Natural killer cell treated with Interleukin-12 subunit alpha and Interleukin-12 subunit beta and Interleukin-15 and Interleukin-18, amount 100 ng/mL, for 72 hours (primary cell): Measurements from ENCODE around the gene RBM28. TPM values are rescaled to one million over a fixed set of nuclear protein-coding genes. Genes with fewer than 3 reads are reported as not detected.

Source experiments
- ATAC-seq, 2 donors: fragments of 150-1000 bp; cut with Tn5 transposase in 1 of 2; sonication (Bioruptor Pico), chemical (Tn5 transposase) in 1 of 2; 2 replicates each; pipeline ENCODE4 v1.10.0; 2021
- DNase-seq: peaks from one replicate; pipeline ENCODE4 v3.0.0; 2022; ENCODE audit warnings: low spot score
- H3K27ac Mint-ChIP-seq, 2 donors: 1 replicate in 1 of 2; 2 replicates in 1 of 2; pipeline ENCODE4 v1.8.0; 2022; ENCODE audit warnings: mixed read lengths in 2 of 2, mild to moderate bottlenecking in 1 of 2, moderate library complexity in 1 of 2
- H3K27me3 Mint-ChIP-seq, 2 donors: 1 replicate in 1 of 2; 2 replicates in 1 of 2; pipeline ENCODE4 v1.8.0; 2022; ENCODE audit warnings: mixed read lengths in 2 of 2
- H3K36me3 Mint-ChIP-seq: one replicate; pipeline ENCODE4 v1.8.0; 2022; ENCODE audit warnings: mixed read lengths
- H3K4me1 Mint-ChIP-seq, 2 donors: 1 replicate in 1 of 2; 2 replicates in 1 of 2; pipeline ENCODE4 v1.8.0; 2022; ENCODE audit warnings: low read depth in 2 of 2, mixed read lengths in 2 of 2, mild to moderate bottlenecking in 1 of 2
- H3K4me3 Mint-ChIP-seq: one replicate; pipeline ENCODE4 v1.8.0; 2022; ENCODE audit warnings: mixed read lengths
- H3K9me3 Mint-ChIP-seq: 2 replicates; pipeline ENCODE4 v1.8.0; 2022; ENCODE audit warnings: mixed read lengths
- total RNA-seq, 2 donors: library from RNA; stranded (reverse); gene quantifications; one replicate each; pipeline ENCODE4 v1.2.3, GENCODE V29; 2022

The RBM28 gene
- total RNA-seq, 2 donors from 2014 or later: 46.4 to 77.1 TPM

DNA sequence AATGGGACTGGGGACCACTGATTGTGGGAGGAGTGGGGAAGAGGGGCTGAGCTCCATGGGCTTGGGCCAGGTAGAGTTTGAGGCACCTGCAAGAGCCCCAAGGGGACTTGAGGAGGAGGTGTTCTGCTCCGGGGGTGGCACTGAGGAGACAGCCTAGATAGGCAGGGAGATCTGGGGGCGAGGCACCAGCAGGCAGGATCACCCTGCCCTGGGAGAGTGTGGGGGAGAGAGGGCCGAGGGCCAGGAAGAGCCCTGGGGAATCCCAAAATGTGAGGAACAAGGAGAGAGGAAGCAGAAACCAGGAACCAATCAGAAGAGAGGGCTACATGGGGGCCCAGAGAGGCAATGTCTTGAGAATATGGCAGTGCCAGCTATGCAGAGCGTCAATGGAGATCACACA is 68.0 kb downstream of the RBM28 start:
- peaks cover 7% of the 10 kb centered on the region for H3K9me3 Mint-ChIP-seq

DNA sequence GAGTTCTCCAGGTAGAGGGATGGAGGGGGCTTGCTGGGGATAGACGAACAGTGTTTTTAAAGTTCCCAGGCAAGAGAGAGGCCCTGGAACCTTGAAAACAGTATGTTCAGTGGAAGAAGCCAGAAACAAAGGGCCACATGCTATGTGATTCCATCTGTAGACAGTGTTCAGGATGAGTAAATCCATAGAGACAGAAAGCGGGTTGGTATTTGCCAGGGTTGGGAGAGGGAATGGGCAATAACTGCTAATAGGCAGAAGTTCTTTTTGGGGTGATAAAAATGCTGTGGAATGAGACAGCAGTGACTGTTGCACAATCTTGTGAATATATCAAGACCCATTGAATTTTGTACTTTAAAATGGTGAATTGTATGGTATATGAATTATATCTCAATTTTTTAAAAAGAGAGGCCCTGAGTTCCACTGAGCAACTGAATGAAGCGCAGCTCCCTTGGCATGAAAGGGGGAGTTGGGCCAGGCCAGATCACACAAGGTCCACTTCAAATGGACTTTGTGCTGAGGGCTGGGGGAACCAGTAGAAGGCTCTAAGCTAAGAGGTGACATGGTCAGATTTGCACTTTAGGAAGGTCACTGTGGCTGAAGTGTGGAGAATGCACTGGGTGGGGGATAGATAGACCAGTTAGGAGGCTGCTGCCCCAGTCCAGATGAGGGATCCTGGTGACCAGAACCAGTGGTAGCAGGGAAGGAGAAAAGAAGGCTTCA is 68.7 kb downstream of the RBM28 start:
- H3K4me3 Mint-ChIP-seq: no peak overlapping the region
- peaks cover 7 to 8% of the 10 kb centered on the region in 2 donors for H3K27me3 Mint-ChIP-seq
- DNase-seq (no peak), ATAC-seq (no peak)
- peaks cover 7% of the 10 kb centered on the region for H3K9me3 Mint-ChIP-seq
- no peak overlapping the region for H3K27ac Mint-ChIP-seq
- H3K36me3 Mint-ChIP-seq: peaks cover 11% of the 10 kb centered on the region
- H3K4me1 Mint-ChIP-seq: no peaks in the 10 kb centered on the region

More for the DNA sequence above, 68.0 kb downstream of the RBM28 start:
- H3K27ac Mint-ChIP-seq: no peak overlapping the region
- ATAC-seq (no peak), DNase-seq (no peak)
- H3K36me3 Mint-ChIP-seq: peaks cover 12% of the 10 kb centered on the region
- H3K4me3 Mint-ChIP-seq: no peak overlapping the region
- H3K4me1 Mint-ChIP-seq: no peaks in the 10 kb centered on the region
- peaks cover under 1 to 8% of the 10 kb centered on the region in 2 donors for H3K27me3 Mint-ChIP-seq

DNA sequence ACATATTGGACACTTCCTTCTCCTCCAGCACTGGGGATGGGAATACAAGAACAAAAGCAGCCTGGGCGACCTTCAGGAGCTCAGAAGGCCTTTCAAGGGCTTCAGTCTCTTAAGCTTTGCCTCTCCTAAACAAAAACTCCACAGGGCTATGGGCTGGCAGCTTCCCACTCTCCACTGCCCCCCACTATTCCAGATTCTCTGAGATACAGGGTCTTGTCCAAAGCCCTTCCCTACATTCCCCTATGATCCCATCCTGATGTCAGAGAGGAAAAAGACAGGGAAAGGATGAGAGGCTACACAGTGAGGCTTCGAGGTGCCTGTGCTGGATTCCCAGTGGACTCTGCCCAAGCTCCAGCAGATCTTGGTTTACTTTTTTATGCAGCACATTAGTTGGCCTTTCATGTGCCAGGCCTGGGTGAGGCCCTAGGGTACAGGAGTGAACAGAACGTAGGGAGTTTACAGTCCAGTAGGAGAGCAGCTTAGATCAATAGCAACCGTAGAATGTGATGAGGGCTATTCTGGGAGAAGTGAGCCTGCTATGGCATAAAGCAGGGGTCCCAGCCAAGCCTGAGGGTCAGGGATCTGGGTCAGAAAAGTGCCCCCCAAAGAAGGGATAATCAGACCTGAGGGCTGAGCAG is 69.3 kb downstream of the RBM28 start:
- Mint-ChIP-seq H3K9me3 (peaks cover 4% of the 10 kb centered on the region), H3K27ac (no peak overlapping the region), H3K27me3 (peaks cover 12 to 13% of the 10 kb centered on the region in 2 donors), H3K4me3 (no peak overlapping the region), H3K36me3 (peaks cover 6% of the 10 kb centered on the region), H3K4me1 (no peaks in the 10 kb centered on the region)
- ATAC-seq: no peak
- no peak for DNase-seq

DNA sequence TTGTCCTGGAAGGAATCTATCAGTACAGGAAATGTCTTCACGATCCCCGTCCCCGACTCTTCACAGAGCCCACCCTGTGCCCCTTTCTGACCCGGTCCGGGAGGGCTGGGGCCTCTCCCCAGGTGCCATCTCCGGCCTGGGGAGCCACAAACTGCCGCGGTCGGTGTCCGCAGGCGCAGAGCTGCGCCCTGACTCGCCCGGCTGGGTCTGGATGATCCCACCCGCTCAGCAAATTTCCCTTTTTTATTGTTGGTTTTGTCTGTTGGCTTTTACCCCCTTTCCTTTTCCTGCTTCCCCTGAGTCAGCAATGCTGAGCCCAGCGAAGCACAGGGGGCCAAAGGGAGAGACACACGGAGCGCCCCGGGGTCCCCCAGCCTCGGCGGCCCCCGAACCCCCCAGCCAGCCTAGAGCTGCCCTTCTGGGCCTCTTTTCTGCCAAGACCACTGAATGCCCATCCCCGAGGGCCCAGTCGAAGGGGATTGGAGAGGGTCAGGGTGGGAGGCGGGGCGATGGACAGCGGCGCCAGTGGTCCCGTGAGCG is 71.7 kb downstream of the RBM28 start:
- Mint-ChIP-seq H3K4me1 (no peaks in the 10 kb centered on the region), H3K27ac (no peak overlapping the region), H3K9me3 (no peaks in the 10 kb centered on the region), H3K27me3 (peaks cover 15 to 26% of the 10 kb centered on the region in 2 donors), H3K4me3 (no peak overlapping the region), H3K36me3 (no peaks in the 10 kb centered on the region)
- ATAC-seq (no peak), DNase-seq (no peak)

DNA sequence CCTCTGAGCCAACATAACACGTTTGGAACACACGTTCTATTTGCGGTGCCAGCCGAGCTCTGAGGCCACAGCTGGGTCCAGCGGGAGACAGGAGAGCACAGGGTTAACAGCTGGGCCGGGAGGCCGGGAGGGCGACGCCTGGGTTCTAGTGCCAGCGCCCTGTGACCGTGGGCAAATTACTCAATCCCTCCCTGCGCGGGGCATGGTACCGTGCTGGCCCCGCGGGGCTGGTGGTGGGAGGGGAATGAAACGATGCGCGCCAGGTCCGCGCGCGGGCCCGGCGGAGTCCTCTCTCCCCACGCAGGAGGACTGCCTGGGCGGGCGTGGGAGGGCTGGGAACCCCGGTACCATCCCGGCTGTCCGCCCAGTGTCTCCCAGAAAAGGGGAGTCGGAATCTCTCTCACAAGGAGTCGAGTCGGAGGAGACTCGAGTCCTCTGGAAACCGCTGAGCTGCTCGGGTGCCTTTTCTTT is 72.2 kb downstream of the RBM28 start:
- peak overlapping the region; percentile 58 for H3K4me3 Mint-ChIP-seq
- H3K4me1 Mint-ChIP-seq: no peaks in the 10 kb centered on the region

DNA sequence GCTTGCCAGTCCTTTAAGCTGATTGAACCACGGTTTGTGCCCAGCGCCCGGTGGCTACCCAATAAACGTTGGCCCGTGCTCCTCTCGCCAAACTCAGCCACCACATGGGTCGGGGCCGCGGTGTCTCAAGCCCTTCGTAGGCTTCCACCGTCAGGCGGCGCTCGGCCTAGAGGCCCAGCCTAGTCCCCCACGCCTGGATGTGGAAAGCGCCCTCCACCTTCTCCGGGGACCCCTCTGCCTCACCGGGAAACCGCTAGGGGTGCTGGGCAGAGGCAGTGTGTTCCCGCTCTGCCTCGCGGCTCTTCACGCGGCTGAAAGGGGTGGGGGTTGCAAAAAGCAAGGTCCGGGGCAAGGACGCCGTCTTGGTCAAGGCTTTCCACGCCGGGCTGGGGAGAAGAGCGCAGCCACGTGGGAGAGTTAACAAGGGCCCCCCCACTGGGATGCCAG is 72.9 kb downstream of the RBM28 start:
- H3K36me3 Mint-ChIP-seq: no peaks in the 10 kb centered on the region
- H3K4me3 Mint-ChIP-seq: no peak overlapping the region
- no peaks in the 10 kb centered on the region for H3K4me1 Mint-ChIP-seq
- ATAC-seq (no peak), DNase-seq (no peak)
- no peaks in the 10 kb centered on the region for H3K9me3 Mint-ChIP-seq
- peaks cover 15 to 28% of the 10 kb centered on the region in 2 donors for H3K27me3 Mint-ChIP-seq
- no peak overlapping the region for H3K27ac Mint-ChIP-seq

More for the DNA sequence above, 72.2 kb downstream of the RBM28 start:
- Mint-ChIP-seq H3K36me3 (no peaks in the 10 kb centered on the region), H3K27ac (no peak overlapping the region), H3K9me3 (no peaks in the 10 kb centered on the region), H3K27me3 (peaks cover 15 to 28% of the 10 kb centered on the region in 2 donors)
- ATAC-seq: no peak
- no peak for DNase-seq

DNA sequence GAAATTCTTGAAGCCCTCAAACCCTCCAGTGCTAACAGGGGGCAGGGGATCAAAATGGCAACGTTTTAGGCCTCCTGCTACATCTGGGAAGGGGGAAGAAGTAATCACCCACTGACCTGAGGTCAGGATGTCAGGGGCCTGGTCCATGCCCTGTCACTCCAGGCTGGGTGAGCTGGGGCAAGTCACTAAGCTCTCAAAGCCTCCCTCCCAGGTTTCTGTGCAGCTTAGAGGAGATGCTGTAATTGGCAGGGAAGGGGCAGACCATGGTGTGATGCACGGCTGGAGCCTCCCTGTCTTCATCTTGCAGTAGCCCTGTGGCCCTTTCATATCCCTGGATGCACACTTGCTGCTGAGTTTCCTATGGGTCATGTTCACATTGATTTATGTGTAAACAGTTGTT is 75.5 kb downstream of the RBM28 start:
- Mint-ChIP-seq H3K4me3 (no peak overlapping the region), H3K27ac (no peak overlapping the region), H3K36me3 (no peaks in the 10 kb centered on the region), H3K27me3 (peaks cover 15 to 28% of the 10 kb centered on the region in 2 donors), H3K9me3 (no peaks in the 10 kb centered on the region), H3K4me1 (no peaks in the 10 kb centered on the region)
- DNase-seq (no peak), ATAC-seq (no peak)

DNA sequence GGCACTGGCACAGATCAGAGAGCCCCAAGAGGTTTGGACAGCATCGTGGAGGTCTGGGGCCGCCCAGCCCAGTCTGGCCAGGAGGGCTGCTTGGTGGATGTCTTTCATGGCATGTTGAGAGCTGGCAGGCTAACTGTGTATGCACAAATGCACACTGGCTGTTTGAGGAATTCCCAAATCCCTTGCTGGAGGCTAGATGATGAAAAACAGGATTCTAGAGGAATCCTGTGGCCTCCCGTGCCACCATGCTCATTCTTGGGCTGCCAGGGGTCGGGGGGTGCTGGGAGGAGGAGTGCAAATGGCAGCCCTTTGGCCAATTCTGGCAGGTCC is 76.1 kb downstream of the RBM28 start:
- H3K27me3 Mint-ChIP-seq: peaks cover 13 to 28% of the 10 kb centered on the region in 2 donors
- no peak overlapping the region for H3K27ac Mint-ChIP-seq
- no peaks in the 10 kb centered on the region for H3K4me1 Mint-ChIP-seq
- ATAC-seq (no peak), DNase-seq (no peak)
- no peaks in the 10 kb centered on the region for H3K36me3 Mint-ChIP-seq
- H3K9me3 Mint-ChIP-seq: no peaks in the 10 kb centered on the region
- no peak overlapping the region for H3K4me3 Mint-ChIP-seq

DNA sequence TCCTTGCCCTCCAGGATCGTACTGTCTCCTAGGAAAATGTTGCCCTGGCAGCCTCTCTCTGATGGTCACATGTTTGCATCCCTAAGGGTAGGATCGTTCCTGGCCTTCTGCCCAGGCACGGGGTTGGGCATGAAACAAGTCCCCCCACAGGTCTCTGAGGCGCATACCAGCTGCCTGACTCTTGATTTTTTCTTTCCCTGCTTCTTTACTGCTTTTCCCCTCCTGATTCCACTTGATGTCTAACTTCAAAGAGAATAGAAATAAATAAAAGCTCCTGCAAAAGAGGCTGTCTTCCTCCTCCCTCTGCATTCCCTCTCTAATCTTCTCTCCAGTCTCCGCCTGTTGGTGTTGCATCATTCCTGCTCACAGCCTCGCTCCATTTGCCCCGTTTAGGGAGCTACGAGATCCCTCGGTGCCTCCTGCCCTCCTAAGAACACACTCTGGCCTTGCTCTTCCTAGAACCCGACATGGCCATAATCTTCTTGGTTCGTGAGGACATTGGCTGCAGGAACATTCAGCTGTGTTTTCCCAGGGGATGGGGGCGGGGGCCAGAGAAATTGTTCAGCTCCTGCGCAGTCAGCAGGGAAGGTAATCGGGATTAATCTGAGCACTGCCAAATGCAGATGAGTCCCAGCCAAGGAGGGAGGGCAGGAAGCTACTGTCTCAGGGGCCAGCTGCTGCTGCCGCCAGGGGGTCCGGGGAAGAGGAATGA is 76.7 kb downstream of the RBM28 start:
- H3K36me3 Mint-ChIP-seq: no peaks in the 10 kb centered on the region
- DNase-seq (no peak), ATAC-seq (no peak)
- peaks cover 10 to 28% of the 10 kb centered on the region in 2 donors for H3K27me3 Mint-ChIP-seq
- no peak overlapping the region for H3K27ac Mint-ChIP-seq
- H3K4me3 Mint-ChIP-seq: no peak overlapping the region
- H3K9me3 Mint-ChIP-seq: no peaks in the 10 kb centered on the region
- no peaks in the 10 kb centered on the region for H3K4me1 Mint-ChIP-seq

DNA sequence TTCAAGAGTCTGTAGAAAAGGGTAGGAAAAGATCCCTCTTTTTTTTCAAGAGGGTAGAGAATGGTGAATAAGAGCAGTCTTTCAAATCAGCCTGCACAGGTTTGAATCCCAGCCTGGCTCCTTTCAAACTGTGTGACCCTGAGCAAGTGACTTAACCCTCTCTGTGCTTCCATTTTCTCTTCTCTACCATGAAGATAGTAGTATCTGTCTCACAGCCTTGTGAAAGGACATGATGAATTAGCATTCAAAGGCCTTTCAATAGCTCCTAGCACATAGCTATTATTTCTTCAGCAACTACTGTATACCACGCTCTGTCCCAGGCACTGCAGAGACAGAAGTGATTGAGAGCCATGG is 77.2 kb downstream of the RBM28 start:
- H3K27ac Mint-ChIP-seq: no peak overlapping the region
- no peaks in the 10 kb centered on the region for H3K4me1 Mint-ChIP-seq
- H3K9me3 Mint-ChIP-seq: no peaks in the 10 kb centered on the region
- DNase-seq: no peak
- peaks cover 10 to 28% of the 10 kb centered on the region in 2 donors for H3K27me3 Mint-ChIP-seq
- H3K4me3 Mint-ChIP-seq: no peak overlapping the region
- H3K36me3 Mint-ChIP-seq: no peaks in the 10 kb centered on the region
- no peak for ATAC-seq

DNA sequence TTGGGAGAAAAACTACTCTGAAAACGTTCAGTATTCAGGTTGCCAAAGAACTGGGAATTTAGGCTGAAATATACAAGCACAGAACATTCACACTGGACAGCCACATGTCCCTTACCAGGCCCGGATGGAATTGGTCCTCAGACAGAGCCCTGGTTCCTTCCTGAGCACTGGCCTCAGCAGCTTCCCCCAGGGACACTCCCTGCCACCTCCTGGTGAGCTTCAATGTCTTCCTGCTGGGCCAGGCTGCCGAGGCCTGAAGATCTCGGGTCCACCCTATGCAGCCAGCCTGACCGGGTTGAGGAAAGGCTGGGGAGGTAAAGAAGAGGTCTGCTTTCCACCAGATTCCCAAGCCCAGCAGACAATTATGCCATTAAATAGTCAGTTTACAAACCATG is 77.8 kb downstream of the RBM28 start:
- no peaks in the 10 kb centered on the region for H3K4me1 Mint-ChIP-seq
- H3K4me3 Mint-ChIP-seq: no peak overlapping the region
- DNase-seq (no peak), ATAC-seq (no peak)
- H3K27ac Mint-ChIP-seq: no peak overlapping the region
- H3K9me3 Mint-ChIP-seq: no peaks in the 10 kb centered on the region
- peaks cover 7 to 28% of the 10 kb centered on the region in 2 donors for H3K27me3 Mint-ChIP-seq
- no peaks in the 10 kb centered on the region for H3K36me3 Mint-ChIP-seq

DNA sequence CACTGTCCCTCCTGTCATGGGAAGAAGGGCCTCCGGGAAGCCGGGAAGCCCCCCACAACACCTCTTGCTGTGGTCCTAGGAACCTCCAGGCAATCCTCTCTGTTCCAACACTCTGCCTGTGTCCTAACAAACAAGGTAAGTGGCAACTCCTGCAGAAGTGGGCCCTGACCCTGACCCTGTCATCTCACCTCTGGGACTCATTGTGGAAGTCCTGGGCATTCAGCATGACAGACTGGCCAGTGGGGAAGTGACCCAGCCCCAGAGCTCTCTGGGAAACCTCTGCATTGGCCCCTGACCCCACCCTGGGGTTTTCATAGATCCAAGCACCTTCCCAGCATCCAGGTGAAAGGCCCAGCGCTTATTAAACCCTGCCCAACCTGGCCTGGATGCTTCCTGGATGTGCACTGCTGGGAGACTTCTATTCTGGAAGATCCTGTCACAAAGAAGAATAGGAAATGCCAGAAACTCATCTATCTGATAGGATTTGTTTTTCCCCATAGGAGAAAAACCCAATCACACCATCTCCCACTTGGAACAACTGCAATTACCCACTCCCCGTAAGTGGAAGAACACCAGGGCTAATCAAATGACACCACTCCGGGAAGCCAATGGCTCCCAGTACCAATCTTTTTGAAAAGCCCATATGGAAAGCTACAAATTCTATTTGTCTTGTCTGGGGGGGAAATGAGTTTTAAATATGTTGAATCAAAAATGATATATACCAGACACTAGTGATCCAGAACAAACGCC is 78.4 kb downstream of the RBM28 start:
- H3K27ac Mint-ChIP-seq: no peak overlapping the region
- DNase-seq (no peak), ATAC-seq (no peak)
- H3K27me3 Mint-ChIP-seq: peaks cover 7 to 24% of the 10 kb centered on the region in 2 donors
- H3K4me3 Mint-ChIP-seq: no peak overlapping the region
- H3K4me1 Mint-ChIP-seq: no peaks in the 10 kb centered on the region
- H3K9me3 Mint-ChIP-seq: no peaks in the 10 kb centered on the region
- H3K36me3 Mint-ChIP-seq: no peaks in the 10 kb centered on the region

DNA sequence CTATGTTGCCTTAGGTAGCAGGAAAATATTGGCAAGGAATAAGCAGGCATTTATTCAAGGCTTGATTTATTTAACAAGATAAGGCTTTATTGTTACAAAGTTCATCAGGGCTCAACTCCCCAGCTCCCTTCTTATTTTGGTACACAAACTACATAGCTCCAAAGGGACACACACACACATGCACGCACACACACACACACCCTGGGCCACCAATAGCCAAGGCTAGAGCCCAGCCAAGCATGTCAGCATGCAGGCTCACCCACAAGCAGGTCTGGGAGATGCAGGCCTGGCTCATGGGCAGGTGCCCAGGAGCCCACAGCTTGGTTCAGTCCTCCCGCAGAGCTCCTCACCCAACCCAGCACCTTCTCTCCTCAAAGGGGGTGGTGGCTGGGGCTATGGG is 79.2 kb downstream of the RBM28 start:
- ATAC-seq (no peak), DNase-seq (no peak)
- Mint-ChIP-seq H3K4me1 (no peaks in the 10 kb centered on the region), H3K36me3 (no peaks in the 10 kb centered on the region), H3K4me3 (no peak overlapping the region), H3K27ac (no peak overlapping the region), H3K9me3 (no peaks in the 10 kb centered on the region), H3K27me3 (peaks cover 3 to 15% of the 10 kb centered on the region in 2 donors)
